Kidney glomerular epithelial cell (primary cell): ENCODE measurements around the gene PUM1.

Source experiments
- DNase-seq: peaks from one replicate; lab custom pipeline; 2025; lab: John Stamatoyannopoulos, UW

The PUM1 gene

DNA sequence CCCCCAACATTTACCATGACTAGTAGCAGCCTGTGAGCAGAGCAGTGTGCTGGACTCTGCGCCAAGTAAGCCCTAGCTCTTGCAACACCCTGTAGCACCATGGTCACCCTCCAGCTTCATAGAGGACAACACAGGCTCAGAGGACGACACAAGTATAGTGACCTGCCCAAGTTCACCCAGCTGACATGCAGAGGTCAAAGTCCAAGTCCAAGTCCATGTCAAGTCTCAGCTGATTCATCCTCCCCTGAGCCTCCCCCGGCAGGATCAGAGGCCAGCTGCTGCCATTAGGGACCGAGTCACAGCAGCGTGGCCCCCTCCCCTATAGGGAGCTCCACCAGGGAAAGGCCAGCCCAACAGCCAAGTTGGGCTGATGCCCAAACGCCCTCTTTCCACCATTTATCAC, 172.8 kb downstream of the PUM1 start:
- no peak for DNase-seq

DNA sequence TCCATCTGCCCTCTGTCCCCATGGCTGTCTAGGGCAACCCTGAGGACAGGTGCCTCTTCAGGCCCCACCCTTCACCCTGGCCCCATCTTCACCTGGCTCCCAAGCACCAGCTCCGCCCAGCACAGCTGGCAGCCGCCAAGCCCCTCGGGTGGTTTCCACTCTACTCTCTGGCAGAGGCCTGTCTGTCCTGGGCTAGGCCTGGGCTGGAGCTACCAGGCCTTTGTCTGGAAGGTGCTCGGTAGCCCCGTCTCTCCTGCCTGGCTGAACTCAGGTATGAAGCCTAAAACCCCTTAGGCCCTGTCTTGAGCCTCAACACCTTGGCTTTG, 174.3 kb downstream of the PUM1 start:
- DNase-seq, result no peak

DNA sequence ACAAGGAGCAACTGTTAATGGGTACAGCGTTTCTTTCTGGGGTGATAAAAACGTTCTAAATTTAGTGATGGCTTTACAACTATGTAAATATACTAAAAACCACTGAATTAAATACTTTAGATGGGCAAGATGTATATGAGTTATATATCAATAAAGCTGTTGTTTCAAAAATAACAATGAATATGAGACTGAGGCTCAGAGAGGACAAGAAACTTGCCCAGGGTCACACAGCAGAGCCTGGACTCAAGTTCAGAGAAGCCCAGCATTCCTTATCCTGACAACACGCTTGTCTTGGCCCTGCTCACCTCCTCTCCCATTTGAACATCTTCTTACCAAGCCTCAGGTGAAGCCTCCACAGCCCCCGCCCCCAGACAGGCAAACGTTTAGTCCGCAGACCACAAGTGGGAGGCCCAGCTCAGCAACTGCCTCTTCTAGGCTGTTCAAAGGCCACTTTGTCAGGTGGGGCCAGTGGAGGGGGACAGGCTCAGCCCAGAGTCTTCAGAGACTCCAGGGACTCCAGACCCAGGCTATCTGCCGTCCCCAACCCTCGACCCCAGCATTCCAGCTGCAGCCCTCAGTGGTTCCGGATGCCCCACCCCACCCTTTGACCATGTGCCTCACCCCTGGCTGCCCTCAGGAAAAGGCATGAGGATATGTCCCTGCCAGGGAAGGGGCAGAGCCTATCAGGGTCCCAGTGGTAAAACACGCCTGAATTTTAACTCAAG, 174.9 kb downstream of the PUM1 start:
- no peak for DNase-seq

DNA sequence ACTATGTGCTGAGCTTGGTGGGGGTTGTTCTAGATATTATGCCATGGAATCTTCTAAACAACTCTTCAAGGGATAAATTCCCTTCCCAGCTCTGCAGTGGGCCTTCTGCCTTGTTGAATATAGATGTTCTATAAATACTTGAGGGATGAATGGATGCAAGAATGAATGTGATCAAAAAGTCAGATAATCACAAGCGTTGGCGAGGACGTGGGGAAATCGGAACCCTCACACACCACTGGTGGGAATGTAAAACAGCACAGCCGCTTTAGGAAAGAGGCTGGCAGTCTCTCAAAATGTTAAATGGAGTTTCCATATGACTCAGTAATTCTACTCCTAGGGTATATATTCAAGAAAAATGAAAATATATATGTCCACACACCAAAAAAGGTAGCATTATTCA, 176.0 kb downstream of the PUM1 start:
- DNase-seq, result no peak

DNA sequence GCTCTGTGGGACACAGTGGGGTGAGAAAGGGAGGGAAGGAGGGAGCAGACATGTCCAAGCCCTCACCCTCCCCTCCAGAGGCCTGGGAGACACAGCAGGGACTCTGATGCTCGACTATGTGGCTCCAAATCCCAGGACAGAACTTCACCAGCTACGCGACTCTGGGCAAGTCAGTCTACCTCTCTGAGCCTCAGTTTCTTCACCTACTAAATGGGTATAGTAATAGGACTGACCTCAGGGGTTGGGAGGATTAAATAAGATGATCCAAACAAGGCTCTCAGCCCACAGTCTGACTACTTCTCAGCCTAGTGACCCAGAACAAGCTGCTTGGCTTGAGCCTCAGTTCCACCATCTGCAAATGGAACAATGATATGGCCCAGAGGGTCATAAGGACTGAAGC, 176.5 kb downstream of the PUM1 start:
- no peak for DNase-seq

DNA sequence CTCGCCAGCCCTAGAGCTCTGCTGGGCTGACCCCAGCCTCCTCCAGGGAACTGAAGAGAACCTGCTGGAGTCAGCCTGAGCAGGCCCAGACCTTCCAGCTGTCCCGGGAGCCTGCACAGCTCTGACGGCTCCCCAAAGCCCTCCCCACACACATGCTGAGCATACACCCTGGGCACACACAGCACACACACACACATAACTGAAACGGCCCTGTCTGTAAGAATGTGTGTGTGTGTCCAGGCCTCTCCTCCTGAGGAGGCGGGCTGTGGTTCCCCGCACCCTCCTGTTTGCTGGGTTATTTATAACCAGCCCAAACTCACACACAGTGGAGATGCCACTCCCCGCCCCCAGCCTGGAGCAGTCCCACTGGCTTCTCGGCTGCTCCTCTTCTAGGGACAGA, 177.1 kb downstream of the PUM1 start:
- DNase-seq, result peak; percentile 47

DNA sequence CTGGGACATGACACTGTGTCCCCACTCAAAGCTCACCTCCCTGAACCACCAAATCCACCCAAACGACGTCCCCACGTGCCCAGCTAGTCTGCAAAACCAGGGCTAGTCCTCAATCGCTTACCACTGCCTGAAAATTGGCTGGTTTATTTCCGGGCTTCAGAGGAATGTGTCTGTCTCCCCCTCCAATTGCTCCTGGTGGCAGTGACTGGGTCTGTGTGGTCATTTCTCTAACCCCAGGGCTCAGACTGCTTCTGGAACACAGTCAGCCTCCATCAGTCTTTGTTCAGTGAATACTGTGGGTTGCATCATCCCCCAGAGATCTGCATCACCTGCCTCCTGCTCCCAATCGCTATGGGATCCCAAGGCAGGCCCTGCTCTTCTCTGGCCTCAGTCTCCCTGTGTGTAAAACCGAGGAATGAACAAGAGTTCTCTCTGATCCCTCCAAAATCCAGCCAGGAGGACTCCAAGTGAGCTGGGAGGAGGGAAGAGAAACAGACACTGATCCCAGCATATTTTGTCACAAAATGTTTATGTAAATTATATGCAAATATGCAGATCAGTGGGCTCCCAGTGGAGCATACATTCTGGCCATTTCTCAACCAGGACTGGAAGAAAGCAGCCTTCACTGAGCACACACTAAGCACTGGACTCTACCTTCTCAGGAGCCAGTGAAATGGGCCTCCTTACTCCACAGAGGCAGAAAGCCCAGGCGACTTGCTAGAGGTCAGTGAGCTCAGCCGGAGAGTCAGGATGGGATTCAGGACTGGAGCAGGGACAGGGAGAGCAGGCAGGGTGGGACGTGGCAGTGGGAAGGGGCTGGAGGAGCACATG, 177.8 kb downstream of the PUM1 start:
- DNase-seq, result no peak

DNA sequence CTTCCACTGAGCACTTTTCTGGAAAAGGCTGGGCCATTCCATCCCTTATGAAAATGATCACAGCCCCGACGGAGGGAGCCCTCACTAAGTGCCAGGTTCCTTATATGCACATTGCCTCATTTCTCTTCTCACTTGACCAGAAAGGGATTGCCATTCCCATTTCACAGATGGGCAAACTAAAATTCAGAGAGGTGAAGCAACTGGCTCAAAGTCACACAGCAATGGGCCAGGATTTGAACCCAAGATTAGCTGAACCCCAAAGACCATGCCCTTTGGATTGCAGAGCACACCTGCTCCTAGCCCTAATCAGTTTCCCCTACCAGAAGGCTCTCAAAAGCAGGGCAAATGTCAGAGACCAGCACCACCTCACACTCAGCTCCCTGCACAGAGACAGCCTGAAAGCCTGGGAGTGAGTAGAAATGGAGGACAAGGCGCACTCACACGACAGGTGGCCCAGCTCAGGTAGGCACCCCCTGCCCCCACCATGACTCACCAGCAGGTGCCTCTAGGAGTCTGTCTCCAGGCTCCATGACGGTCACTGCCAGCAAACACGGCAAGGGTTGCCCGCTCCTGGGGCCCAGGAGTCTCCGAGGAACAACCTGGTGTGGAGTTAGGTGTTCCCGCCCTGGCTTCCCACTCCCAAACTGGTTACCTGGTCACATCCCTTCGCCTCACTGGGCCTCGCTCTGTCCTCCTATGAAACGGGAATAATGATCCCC, 178.6 kb downstream of the PUM1 start:
- no peak for DNase-seq

DNA sequence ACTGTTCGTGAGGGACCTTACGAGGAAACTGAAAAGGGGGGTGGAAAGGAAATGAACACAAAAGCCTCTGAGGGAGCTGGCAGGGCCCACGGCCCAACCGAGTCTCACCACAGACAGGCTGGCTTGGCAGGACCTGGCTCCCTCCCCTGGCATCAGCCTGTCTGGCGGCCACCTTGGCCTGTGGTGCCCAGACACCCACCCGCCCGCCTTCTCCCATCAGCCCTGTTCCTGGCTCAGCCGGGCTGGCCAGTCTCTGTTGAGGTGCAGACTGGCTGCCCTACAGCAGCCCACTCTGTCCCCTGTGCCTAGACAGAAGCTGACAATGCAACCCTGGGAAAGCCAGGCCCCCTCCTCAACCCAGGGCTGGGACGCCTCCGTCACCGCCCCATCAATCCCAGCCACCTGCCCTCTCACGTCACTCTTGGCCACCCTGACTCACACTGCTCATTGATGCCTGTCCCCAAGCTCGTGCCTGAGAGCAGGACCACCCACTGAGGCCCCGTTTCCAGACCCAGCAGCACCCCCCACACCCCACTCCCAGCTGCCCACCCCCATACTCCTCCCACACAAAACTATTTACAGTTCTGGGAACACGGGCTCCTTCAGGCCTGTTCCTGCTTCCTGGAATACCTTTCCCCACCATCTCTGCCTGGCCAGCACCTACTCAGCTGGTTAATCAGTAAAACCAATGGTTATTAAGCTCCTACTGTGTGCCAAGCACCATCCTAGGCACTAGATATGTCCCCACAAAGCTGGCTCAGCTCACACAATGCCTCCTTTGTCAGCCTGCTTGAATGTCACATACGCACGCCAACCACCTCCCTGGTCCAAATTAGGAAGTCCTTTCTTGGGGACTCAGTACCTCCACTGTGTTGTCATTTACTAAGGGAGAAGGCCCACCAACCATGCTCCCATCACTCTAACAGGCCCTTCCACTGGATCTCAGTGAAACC, 179.7 kb downstream of the PUM1 start:
- DNase-seq, result no peak

DNA sequence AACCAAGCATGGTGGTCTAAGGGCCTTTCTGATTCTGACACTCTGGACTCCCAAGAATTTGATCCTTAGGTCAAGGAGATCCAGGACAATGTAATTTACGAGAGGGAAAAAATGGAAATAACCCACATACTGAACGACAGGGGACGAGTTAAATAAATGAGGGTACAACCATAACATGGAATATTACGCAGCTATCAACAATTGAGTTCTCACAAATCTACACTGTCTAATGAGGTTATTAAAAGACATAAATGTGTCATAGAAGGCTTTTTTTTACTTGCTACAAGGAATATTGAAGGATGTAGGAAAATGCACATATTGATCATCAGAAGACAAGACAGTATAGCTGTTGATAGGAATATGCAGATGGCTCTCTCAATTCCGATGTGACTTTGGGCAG, 180.8 kb downstream of the PUM1 start:
- no peak for DNase-seq

DNA sequence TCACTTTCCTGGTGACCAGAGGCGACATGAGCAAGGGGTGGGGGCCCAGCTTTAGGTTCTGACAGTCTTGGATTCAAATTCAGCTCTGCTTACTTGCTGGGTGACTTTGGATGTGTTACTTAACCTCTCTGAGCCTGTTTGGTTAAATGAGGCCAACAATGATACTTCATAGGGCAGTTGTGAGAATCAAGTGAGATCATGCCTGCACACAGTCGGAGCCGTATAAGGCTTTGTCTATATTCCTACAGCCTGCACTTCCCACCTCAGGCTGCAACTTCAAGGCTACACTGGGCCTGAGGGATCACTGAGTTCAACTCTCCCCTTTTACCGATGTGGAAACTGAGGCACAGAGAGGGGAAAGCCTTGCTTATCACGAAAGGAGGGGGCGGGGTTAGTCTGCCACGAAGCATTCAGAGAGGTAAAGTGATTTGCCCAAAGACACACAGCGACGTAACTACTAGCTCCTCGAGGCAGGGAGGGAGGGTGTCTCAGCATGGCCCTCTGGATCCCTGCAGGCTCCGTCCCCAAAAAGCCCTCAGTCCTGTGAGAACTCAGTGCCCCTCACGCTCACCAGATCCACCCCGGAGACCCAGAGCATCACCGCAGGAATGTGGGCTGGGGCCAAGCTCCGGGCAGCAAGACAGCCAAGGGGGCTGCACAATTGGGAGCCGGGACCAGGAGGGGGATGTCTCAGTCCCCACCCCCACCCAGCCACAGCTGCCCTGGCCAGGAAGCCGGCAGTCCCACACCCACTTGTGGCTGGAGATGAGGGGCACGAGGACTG, 181.9 kb downstream of the PUM1 start:
- DNase-seq, result no peak

DNA sequence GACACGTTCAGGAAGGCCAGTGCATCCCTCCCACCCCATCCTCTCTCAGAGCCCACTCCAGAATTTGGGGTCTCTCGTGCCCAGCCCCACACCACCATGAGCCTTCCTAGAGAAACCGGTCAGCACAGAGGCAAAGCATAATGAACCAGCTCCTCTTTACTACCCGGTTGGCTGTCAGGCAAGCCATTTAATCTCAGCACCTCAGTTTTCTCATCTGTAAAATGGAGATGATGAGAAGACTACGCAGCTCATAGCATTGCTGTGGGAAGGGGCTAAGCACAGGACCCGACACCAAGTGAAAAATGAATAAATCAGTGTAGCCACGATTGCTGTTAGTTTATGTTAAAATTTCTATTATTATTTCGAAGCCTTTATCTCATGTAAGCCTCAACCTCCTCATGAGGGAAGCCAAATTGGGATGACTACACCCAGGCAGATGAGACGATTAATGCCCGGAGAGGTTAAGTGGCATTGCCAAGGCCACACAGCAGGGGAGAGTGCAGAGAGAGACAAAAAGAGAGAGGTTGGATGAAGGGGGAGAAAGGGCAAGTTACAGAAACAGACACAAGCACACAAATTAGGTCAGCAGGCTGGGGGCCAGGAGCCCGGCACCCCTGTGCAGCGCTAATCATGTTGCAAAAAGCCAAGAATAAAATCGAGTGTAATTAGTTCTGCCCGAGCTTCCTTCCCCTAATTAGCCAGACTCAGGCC, 182.7 kb downstream of the PUM1 start:
- no peak for DNase-seq
